ENCODE results near the gene MKKS. TPM values are rescaled to one million over a fixed set of nuclear protein-coding genes. Genes with fewer than 3 reads are reported as not detected.

Gene MKKS
- total and polyA plus RNA-seq, 2 of the 13 experiments (the other 11 are each of a cell fraction or from before 2014, with no cell fraction given): 26.7 to 34.5 TPM

- TF ChIP-seq, protein P1, sequence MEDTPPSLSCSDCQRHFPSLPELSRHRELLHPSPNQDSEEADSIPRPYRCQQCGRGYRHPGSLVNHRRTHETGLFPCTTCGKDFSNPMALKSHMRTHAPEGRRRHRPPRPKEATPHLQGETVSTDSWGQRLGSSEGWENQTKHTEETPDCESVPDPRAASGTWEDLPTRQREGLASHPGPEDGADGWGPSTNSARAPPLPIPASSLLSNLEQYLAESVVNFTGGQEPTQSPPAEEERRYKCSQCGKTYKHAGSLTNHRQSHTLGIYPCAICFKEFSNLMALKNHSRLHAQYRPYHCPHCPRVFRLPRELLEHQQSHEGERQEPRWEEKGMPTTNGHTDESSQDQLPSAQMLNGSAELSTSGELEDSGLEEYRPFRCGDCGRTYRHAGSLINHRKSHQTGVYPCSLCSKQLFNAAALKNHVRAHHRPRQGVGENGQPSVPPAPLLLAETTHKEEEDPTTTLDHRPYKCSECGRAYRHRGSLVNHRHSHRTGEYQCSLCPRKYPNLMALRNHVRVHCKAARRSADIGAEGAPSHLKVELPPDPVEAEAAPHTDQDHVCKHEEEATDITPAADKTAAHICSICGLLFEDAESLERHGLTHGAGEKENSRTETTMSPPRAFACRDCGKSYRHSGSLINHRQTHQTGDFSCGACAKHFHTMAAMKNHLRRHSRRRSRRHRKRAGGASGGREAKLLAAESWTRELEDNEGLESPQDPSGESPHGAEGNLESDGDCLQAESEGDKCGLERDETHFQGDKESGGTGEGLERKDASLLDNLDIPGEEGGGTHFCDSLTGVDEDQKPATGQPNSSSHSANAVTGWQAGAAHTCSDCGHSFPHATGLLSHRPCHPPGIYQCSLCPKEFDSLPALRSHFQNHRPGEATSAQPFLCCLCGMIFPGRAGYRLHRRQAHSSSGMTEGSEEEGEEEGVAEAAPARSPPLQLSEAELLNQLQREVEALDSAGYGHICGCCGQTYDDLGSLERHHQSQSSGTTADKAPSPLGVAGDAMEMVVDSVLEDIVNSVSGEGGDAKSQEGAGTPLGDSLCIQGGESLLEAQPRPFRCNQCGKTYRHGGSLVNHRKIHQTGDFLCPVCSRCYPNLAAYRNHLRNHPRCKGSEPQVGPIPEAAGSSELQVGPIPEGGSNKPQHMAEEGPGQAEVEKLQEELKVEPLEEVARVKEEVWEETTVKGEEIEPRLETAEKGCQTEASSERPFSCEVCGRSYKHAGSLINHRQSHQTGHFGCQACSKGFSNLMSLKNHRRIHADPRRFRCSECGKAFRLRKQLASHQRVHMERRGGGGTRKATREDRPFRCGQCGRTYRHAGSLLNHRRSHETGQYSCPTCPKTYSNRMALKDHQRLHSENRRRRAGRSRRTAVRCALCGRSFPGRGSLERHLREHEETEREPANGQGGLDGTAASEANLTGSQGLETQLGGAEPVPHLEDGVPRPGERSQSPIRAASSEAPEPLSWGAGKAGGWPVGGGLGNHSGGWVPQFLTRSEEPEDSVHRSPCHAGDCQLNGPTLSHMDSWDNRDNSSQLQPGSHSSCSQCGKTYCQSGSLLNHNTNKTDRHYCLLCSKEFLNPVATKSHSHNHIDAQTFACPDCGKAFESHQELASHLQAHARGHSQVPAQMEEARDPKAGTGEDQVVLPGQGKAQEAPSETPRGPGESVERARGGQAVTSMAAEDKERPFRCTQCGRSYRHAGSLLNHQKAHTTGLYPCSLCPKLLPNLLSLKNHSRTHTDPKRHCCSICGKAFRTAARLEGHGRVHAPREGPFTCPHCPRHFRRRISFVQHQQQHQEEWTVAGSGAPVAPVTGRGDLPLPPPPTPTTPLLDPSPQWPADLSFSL (CRISPR knock-in tag; IDR thresholded peaks at IDR 0.05): peak; percentile 39; the same call in 1 of the 2 replicates
- TF ChIP-seq ZMYM2 (CRISPR knock-in tag; IDR thresholded peaks at IDR 0.05) (no peak), ZXDC (CRISPR knock-in tag; IDR thresholded peaks at IDR 0.05) (no peak; the same call in 1 of the 2 replicates), CHCHD3 (CRISPR knock-in tag; IDR thresholded peaks at IDR 0.05) (0 out of 2 replicates have a peak, but pooled peaks have one; percentile 29), SMARCC2 (IDR thresholded peaks at IDR 0.05) (0 out of 2 replicates have a peak, but pooled peaks have one; percentile 25), ATF1 (CRISPR knock-in tag; IDR thresholded peaks at IDR 0.05) (peak; percentile 89), HCFC1 (IDR thresholded peaks at IDR 0.05; ENCODE audit: low read depth, low read length) (peak; percentile 95), CBFB (CRISPR knock-in tag; IDR thresholded peaks at IDR 0.05) (peak; percentile 67; the same call in 1 of the 2 replicates), KLF16 (CRISPR knock-in tag; IDR thresholded peaks at IDR 0.05) (0 out of 4 replicates have a peak, but pooled peaks of 1 of the 2 experiments have one; percentile 40), SKIL (CRISPR knock-in tag; IDR thresholded peaks at IDR 0.05; ENCODE audit: borderline replicate concordance) (no peak), SMAD1 (CRISPR knock-in tag; IDR thresholded peaks at IDR 0.05; ENCODE audit: borderline replicate concordance, low read depth) (peak; percentile 60; the same call in 1 of the 2 replicates)
- TF ChIP-seq, protein P2, sequence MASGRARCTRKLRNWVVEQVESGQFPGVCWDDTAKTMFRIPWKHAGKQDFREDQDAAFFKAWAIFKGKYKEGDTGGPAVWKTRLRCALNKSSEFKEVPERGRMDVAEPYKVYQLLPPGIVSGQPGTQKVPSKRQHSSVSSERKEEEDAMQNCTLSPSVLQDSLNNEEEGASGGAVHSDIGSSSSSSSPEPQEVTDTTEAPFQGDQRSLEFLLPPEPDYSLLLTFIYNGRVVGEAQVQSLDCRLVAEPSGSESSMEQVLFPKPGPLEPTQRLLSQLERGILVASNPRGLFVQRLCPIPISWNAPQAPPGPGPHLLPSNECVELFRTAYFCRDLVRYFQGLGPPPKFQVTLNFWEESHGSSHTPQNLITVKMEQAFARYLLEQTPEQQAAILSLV (CRISPR knock-in tag; IDR thresholded peaks at IDR 0.05; ENCODE audit: borderline replicate concordance): peak; percentile 58; the same call in 1 of the 2 replicates
- TF ChIP-seq, protein P3, sequence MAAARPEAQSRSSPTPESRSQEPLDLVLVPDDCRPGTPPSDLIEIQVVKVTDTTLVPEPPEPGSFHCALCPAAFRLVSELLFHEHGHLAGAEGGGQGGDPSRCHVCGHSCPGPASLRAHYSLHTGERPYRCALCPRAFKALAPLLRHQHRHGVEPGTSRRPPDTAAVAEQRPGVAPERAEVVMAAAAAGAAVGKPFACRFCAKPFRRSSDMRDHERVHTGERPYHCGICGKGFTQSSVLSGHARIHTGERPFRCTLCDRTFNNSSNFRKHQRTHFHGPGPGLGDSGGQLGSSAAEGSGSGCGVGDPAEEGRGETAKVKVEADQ (CRISPR knock-in tag; IDR thresholded peaks at IDR 0.05; ENCODE audit: borderline replicate concordance): no peak
Measured at GRCh38 chr20:10434832-10435812, 1.1 kb upstream of the MKKS start, which contains the start of gene SLX4IP (continued).

Measured in HepG2 (cell line).